Measurements from ENCODE around the gene FPGS.
"Not testable (repeated sequence)": the region's sequence is repeated elsewhere in the genome, so short reads cannot be mapped to it uniquely, and the experiment has no call there.

Gene FPGS

GRCh38 chr9:127813686-127814226 is 11.1 kb downstream of the FPGS start:
- no peak for DNase-seq

DNA sequence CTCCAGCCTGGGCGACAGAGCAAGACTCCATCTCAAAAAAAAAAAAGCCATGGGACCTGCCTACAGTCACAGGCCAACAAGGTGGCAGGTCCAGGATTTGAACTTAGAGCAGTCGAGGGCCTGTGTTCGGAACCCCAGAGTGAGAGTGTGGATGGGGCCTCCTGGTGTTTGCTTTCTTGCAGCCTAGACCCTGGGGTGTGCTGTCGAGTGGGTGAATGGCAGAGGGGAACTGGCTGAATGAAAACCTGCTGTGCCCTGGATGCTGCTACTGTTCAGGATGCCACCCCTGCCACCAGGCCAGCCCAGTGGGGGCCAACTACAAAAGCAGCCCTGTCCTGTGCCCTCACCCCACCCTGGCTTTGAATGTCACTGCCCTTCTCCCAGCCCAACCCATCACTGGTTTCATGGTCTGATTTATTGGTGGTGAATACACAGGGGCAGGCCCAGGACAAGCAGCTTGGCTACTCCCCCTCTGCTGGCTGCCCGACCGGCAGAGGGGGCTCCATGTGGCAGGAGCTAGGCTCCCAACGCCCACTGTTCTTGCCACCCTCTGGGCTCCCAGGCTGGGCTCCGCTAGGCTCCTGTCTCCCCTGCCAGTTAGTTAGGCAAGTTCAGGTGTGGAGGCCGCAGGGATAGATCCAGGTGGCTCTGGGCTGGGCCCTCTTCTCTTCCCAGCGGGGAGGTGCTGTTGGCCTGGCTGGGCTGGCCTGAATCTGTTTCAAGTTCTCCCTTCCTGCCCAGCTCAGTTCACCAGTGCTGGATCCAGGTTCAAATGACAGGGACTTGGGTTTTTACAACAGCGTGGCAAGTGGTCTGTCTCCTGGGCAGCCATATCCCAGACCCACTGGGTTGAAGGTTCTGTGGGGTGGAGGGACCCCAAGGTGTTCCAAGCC is 12.2 kb downstream of the FPGS start:
- DNase-seq = no peak

DNA sequence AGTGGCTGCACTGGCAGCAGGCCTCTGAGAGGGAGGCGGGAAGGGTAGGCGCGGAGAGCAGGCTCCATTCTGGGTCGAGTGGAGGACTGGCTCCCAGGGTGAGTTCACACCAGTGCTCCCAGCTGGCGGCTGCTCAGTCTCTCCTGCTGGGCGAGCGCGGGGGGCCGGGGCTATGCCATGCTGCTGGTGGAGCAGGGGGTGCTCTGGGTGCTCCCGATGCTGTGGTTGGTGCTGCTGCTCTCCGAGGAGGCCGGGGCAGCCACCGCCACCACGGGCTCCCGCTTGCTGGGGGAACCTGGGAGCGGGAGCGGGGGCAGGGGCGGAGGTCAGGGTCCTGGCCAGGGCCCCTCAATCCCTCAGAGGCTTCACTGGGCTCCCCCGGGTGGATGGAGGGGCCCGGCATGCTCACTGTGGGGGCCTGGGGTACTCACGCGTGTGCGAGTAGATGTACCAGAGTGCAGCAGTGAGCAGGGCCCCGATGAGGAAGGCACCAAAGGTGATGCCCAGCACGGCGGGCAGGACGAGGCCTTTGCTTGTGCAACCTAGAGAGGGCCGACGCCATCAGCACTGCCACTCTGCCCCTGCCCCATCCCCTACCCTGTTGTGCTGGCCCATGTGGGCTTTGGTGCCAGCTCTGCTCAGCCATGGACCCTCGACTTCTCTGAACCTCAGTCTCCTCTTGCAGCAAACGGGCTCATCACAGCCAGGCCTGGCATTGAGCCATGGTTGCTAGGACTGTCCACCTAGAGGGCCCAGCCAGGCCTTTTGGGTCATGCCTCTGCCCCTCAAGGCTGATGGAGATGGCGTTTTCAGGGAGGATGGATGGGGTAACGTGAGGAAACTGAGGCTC is 13.1 kb downstream of the FPGS start:
- DNase-seq = no peak

GRCh38 chr9:127816362-127816725 is 13.7 kb downstream of the FPGS start:
- no peak for DNase-seq

GRCh38 chr9:127816728-127817127 is 14.0 kb downstream of the FPGS start:
- no peak for DNase-seq

DNA sequence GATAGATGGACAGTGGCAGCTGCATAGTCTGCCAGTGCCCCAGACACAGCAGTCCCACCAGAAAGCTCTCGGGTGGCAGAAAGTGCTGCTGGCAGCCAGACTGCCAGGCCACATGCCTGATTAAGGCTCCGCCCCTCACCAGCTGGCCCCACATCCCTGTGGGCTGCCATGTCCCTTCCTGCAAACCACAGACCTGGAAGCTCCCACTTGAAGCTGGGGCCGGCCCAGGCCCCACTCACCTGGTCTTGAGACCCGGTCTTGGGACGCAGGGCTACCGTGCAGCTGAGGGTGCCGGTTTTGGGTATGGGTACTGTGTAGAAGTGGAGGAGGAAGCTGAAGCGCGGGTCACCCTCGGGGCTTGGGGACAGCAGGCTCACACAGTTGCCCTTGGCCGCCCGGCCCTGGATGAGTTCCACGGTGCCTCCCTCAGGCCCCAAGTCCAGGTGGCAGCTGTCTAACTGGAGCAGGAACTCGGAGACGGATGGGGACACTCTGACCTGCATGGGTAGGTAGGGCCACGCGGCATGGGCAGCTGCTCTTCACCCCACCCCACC is 15.3 kb downstream of the FPGS start:
- DNase-seq = no peak

- DNase-seq = no peak
Observed at GRCh38 chr9:127818574-127818973, 15.9 kb downstream of the FPGS start.

- no peak for DNase-seq
Observed at GRCh38 chr9:127822108-127822507, 19.4 kb downstream of the FPGS start.

- no peak for DNase-seq
Observed at GRCh38 chr9:127825319-127826051, 22.8 kb downstream of the FPGS start.

DNA sequence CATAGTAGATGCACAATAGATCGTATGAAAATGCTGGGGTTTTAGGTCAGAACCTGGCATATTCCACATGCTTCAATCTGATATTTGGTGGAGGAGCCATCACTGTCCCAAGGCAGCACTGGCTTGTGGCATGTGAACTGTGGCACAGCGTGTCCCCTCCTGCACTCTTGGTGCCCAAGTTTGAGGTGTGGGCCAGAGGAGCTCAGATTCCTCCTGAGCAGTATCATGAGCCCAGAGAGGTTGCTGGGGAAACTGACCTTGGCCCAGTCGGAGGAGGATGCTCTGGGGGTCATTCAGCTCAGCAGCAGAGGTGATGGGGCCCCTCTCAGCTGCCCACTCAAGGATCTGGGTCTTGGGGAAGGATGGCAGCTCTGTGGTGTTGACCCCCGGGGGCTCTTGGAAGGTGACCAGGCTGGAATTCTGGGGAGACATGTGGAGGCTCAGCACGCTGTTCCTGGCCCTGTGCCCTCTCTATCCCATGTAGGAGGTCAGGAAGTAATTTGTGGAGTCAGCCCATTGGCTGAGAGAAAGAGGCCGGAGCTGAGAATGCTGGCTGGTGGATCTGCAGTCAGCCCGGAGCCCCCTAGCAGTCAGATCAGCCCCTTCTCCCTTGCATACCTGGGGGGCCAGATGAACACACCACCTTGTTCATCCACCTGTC is 23.7 kb downstream of the FPGS start:
- no peak for DNase-seq

GRCh38 chr9:127828262-127829031 is 25.8 kb downstream of the FPGS start:
- DNase-seq = no peak

DNA sequence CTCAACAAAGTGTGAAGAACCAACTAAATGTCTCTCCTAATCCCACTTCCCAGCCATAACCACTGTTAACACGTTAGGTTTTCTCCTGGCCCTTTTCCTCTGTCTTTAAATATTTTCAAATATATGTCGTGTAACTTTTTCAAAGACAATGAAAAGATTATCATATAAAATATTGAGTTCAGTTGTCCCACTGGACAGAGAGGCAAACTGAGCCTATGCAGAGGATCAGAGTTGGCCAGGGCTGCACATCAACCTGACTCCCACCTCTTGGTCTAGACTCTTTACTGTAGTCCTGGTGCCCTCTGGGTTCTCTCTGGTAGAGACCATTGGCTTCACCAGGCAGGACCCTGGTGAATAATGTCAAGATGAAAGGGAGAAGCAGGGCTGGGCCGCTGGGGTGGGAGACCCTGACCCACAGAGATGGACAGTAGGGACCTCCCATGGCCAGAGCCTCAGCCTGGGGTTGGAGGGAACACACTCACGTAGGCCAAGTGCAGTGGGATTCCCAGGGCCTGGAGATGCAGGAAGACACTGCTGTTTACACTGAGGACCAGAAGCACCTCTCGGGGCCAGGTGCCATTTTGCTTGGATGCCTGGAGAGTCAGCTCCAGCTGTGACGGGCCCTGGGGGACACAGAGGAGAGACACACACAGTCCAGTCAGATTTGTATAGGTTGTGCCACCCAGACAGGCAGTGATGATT is 26.7 kb downstream of the FPGS start:
- no peak for DNase-seq

GRCh38 chr9:127832248-127832647 is 29.6 kb downstream of the FPGS start:
- no peak for DNase-seq

- no peak for DNase-seq
Observed at GRCh38 chr9:127833555-127833954, 30.9 kb downstream of the FPGS start.

DNA sequence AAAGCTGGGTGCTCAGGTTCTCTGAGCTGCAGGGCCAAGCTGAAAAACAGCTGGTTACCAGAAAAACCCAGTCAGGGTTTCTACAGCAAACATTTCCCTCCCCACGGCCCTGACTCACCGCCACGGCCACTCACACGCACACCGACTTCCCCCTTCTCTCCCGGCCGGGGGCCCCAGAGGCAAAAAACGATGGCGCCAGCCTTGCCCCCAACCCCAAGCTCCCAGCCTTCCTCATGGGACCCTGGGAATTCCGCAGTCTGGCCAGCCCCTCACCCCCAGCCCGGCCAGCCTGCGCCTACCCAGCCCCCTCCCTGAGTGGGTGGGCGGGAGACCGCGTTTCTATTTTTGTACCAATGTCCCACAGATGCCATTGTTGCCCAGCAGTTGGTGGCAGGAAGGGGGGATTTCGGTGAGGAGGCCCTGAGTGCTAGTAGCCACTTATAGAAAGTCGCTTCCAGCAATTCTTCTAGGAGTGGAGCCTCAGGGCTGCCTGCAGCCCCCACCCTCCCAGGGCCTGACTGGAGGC is 33.4 kb downstream of the FPGS start:
- peak; percentile 33 to 42 for DNase-seq

- DNase-seq = not testable (repeated sequence)
Observed at GRCh38 chr9:127836561-127836960, 33.9 kb downstream of the FPGS start.

GRCh38 chr9:127837346-127837745 is 34.7 kb downstream of the FPGS start:
- DNase-seq = no peak

DNA sequence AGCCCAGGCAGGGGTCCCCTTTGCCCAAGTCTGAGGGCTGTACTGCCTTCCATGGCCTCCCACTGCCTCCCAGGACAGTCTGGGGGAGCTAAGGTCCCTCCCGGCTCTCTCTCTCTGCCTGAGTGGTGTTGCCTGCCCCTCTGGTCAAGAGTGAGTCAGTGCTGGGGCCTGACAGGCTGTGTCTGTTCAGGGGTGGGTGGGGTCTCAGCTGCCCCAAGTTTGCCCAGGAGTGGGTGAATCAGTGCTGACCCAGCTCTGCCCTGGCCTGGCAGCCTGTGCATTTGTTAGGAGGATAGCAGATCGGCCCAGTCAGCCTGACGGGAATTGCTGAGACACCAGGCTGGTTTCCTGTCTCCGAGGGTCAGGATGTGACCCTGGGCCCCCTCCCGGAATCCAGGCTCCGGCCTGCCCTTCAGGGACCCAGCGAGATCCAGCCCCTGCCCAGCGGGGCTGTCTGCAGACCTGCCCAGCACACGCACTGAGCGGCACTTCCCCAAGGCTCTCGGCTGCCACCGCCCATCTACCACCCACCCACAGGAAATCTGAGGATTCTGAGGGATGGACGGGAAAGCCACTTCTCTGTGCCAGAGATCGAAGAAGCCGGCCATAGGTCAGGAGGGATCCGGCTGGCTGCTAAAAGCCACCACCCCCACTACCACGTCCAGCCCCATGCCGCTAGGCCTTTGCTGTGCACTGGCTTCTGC is 35.8 kb downstream of the FPGS start:
- DNase-seq = no peak

- DNase-seq = no peak
Observed at GRCh38 chr9:127841087-127841835, 38.6 kb downstream of the FPGS start.

Measured in activated CD4-positive, alpha-beta T cell treated with anti-CD3 and anti-CD28 coated beads, Interleukin-2, amount 50 U/mL, for 48 hours (primary cell).